AG04450 (cell line): ENCODE measurements around the gene ATXN1. TPM values are rescaled to one million over a fixed set of nuclear protein-coding genes. Genes with fewer than 3 reads are reported as not detected.

Source experiments
- CTCF ChIA-PET: fragments of 300-600, 350-600 bp; formaldehyde crosslinking; extraction: SDS; loops from one replicate; lab custom pipeline; 2022; ENCODE audit warnings: antibody characterized with exemption, inconsistent platforms; lab: Charles Lee
- POLR2A ChIA-PET: fragments of 350-600 bp; formaldehyde crosslinking; extraction: SDS; loops from one replicate; lab custom pipeline; 2021; ENCODE audit warnings: antibody characterized with exemption, inconsistent platforms; lab: Yijun Ruan, JAX
- DNase-seq: peaks from one replicate; pipeline ENCODE4 v3.0.0-alpha.2; 2011; ENCODE audit warnings: low read depth, low spot score
- H3K27ac ChIP-seq: one replicate; pipeline ENCODE4 v1.5.1; 2012; ENCODE audit warnings: low read depth, low read length, control low read depth
- H3K27me3 ChIP-seq: one replicate; pipeline ENCODE4 v1.6.0; 2012; ENCODE audit warnings: low read length; ENCODE audit not compliant: control insufficient read depth, insufficient read depth
- H3K4me3 ChIP-seq: 2 replicates; pipeline ENCODE4 v1.5.1; 2011; ENCODE audit warnings: mild to moderate bottlenecking, low read depth, low read length, control low read depth
- H3K9me3 ChIP-seq: 2 replicates; pipeline ENCODE4 v1.5.1; 2012; ENCODE audit warnings: low read length; ENCODE audit not compliant: control insufficient read depth, insufficient read depth
- CTCF ChIP-seq: IDR thresholded peaks from 2 replicates; pipeline ENCODE4 v1.5.1; 2011; ENCODE audit warnings: low read depth, low read length, control low read depth, inconsistent platforms
- polyA plus RNA-seq: library from polyadenylated mRNA; depleted of rRNA; stranded (reverse); fragments of >200 nt; gene quantifications from 2 replicates; pipeline ENCODE4 v1.2.3, GENCODE V29; 2011

The ATXN1 gene
- polyA plus RNA-seq, 1 experiment, result 12.6 TPM

GRCh38 chr6:16493802-16494201 lies 267.5 kb downstream of the ATXN1 start:
- no peaks in the 10 kb centered on the region for H3K9me3 ChIP-seq
- no peak for DNase-seq
- H3K27ac ChIP-seq, result no peak overlapping the region
- no peak overlapping the region for H3K4me3 ChIP-seq
- no peaks in the 10 kb centered on the region for H3K27me3 ChIP-seq
- no peak for TF ChIP-seq CTCF
- ChIA-PET POLR2A (no interaction called here), CTCF (interaction anchor here (1.3 to 2.7 kb wide), 2 partner anchors 17 to 592 kb away, joined by 5 to 6 read pairs; no protein-coding TSS in a partner anchor)

GRCh38 chr6:16493112-16493511 lies 268.1 kb downstream of the ATXN1 start:
- ChIA-PET POLR2A (no interaction called here), CTCF (interaction anchor here (1.3 to 2.7 kb wide), 2 partner anchors 18 to 593 kb away, joined by 5 to 6 read pairs; no protein-coding TSS in a partner anchor)
- no peak for TF ChIP-seq CTCF
- Histone ChIP-seq H3K27me3 (no peaks in the 10 kb centered on the region), H3K4me3 (no peak overlapping the region), H3K9me3 (no peaks in the 10 kb centered on the region), H3K27ac (no peak overlapping the region)
- no peak for DNase-seq

- DNase-seq, result no peak
- POLR2A ChIA-PET, result no interaction called here
- no peaks in the 10 kb centered on the region for H3K9me3 ChIP-seq
- no peak for TF ChIP-seq CTCF
- no peak overlapping the region for H3K27ac ChIP-seq
- CTCF ChIA-PET, result no interaction called here
- no peak overlapping the region for H3K4me3 ChIP-seq
- no peaks in the 10 kb centered on the region for H3K27me3 ChIP-seq
Measured at GRCh38 chr6:16491666-16492313, 269.5 kb downstream of the ATXN1 start.

- ChIA-PET POLR2A (no interaction called here), CTCF (interaction anchor here (0.6 to 1.1 kb wide), 2 partner anchors 22 to 264 kb away, joined by 6 to 7 read pairs; no protein-coding TSS in a partner anchor)
- Histone ChIP-seq H3K4me3 (no peak overlapping the region), H3K27ac (no peak overlapping the region), H3K9me3 (no peaks in the 10 kb centered on the region), H3K27me3 (no peaks in the 10 kb centered on the region)
- no peak for TF ChIP-seq CTCF
- no peak for DNase-seq
Measured at GRCh38 chr6:16490616-16491015, 270.6 kb downstream of the ATXN1 start.

- POLR2A ChIA-PET, result interaction anchor here (0.6 kb wide), 2 partner anchors 9 to 35 kb away, joined by 6 read pairs; no protein-coding TSS in a partner anchor
- no peak for DNase-seq
- Histone ChIP-seq H3K27ac (no peak overlapping the region), H3K4me3 (no peak overlapping the region), H3K27me3 (no peaks in the 10 kb centered on the region), H3K9me3 (no peaks in the 10 kb centered on the region)
- TF ChIP-seq CTCF, result no peak
- CTCF ChIA-PET, result interaction anchor here (0.8 to 1.4 kb wide), 3 partner anchors 22 to 203 kb away, joined by 3 to 7 read pairs (median 3); no protein-coding TSS in a partner anchor
Measured at GRCh38 chr6:16488813-16489212, 272.4 kb downstream of the ATXN1 start.
